HCT116 (cell line): ENCODE data around the gene DGCR8. TPM values are rescaled to one million over a fixed set of nuclear protein-coding genes. Genes with fewer than 3 reads are reported as not detected.

Source experiments
- ATAC-seq: fragments of 200-7000 bp; cut with Tn5 transposase; 2 replicates; pipeline ENCODE4 v1.9.1; 2020; ENCODE audit warnings: mild to moderate bottlenecking, moderate library complexity
- BruUV-seq: library from RNA; stranded (reverse); fragments of 400-500 nt; replicated peaks from 2 replicates; lab custom pipeline; 2021; lab: Mats Ljungman, UMichigan
- CTCF ChIA-PET: fragments of 300-600 bp; sonication (Branson Sonifier 250); formaldehyde crosslinking; loops from one replicate; lab custom pipeline; 2021; ENCODE audit warnings: antibody characterized with exemption; lab: Charles Lee
- POLR2A ChIA-PET: fragments of 300-600, 350-600 bp; sonication (Branson Sonifier 250); formaldehyde crosslinking; loops from one replicate; lab custom pipeline; 2021; ENCODE audit warnings: antibody characterized with exemption; lab: Charles Lee
- RAD21 ChIA-PET, 2 experiments: fragments of 300-600 bp; sonication (Branson Sonifier 250); formaldehyde crosslinking; loops; one replicate each; lab custom pipeline; 2023; ENCODE audit warnings: low total read pairs in 2 of 2; ENCODE audit not compliant: uncharacterized antibody in 2 of 2, unreplicated experiment in 2 of 2, low non-redundant PET in 1 of 2; lab: Charles Lee
- DNase-seq: peaks from one replicate; pipeline ENCODE4 v3.0.0-alpha.2; 2010; ENCODE audit warnings: low read depth, low spot score
- H2AFZ ChIP-seq: fragments of 200-600 bp; shearing (Covaris generic), sonication (generic); 2 replicates; pipeline ENCODE4 v1.6.1; 2017; ENCODE audit warnings: low read depth, mixed run types, mixed read lengths, antibody characterized with exemption, low read length; ENCODE audit not compliant: poor library complexity, severe bottlenecking
- H3K27ac ChIP-seq: 2 replicates; pipeline ENCODE4 v1.5.1; 2012; ENCODE audit warnings: low read depth, low read length
- H3K27me3 ChIP-seq: fragments of 200-600 bp; sonication (generic); 2 replicates; pipeline ENCODE4 v1.6.1; 2016; ENCODE audit warnings: mixed run types, low read length, mixed read lengths; ENCODE audit not compliant: insufficient read depth
- H3K36me3 ChIP-seq, 2 experiments: fragments of 200-500 bp in 1 of 2; fragments of 200-600 bp in 1 of 2; sonication (Bioruptor generic) in 1 of 2; sonication (generic) in 1 of 2; 2 replicates each; pipeline versions ENCODE4 v1.5.1 to v1.6.1; 2014 to 2016; ENCODE audit warnings: low read length in 2 of 2, inconsistent platforms in 1 of 2, mixed read lengths in 1 of 2, mixed run types in 1 of 2; ENCODE audit not compliant: insufficient read depth in 2 of 2, control insufficient read depth in 1 of 2
- H3K4me1 ChIP-seq, 2 experiments: fragments of 200-600 bp in 1 of 2; sonication (generic) in 1 of 2; 2 replicates each; pipeline versions ENCODE4 v1.5.1 to v1.6.1; 2012 to 2017; ENCODE audit warnings: low read length in 2 of 2, inconsistent platforms in 1 of 2, mild to moderate bottlenecking in 1 of 2, mixed read lengths in 1 of 2, mixed run types in 1 of 2, moderate library complexity in 1 of 2; ENCODE audit not compliant: insufficient read depth in 2 of 2, control insufficient read depth in 1 of 2
- H3K4me2 ChIP-seq: fragments of 200-600 bp; sonication (generic); 2 replicates; pipeline ENCODE4 v1.6.1; 2017; ENCODE audit warnings: mixed run types, low read length, mixed read lengths
- H3K4me3 ChIP-seq, 2 experiments: fragments of 200-600 bp in 1 of 2; sonication (generic) in 1 of 2; replicated peaks in 1 of 2; 2 replicates each; pipeline ENCODE4 v1.5.1; 2011 to 2016; ENCODE audit warnings: low read length in 2 of 2, control low read depth in 1 of 2, low read depth in 1 of 2, mild to moderate bottlenecking in 1 of 2, mixed read lengths in 1 of 2, mixed run types in 1 of 2
- H3K79me2 ChIP-seq: fragments of 200-600 bp; sonication (generic); 2 replicates; pipeline ENCODE4 v1.6.1; 2017; ENCODE audit warnings: mild to moderate bottlenecking, mixed run types, low read length, moderate library complexity, mixed read lengths; ENCODE audit not compliant: insufficient read depth
- H3K9ac ChIP-seq: fragments of 200-600 bp; sonication (generic); 2 replicates; pipeline ENCODE4 v1.6.1; 2016; ENCODE audit warnings: low read length, mixed read lengths
- H3K9me2 ChIP-seq: fragments of 200-600 bp; sonication (generic), shearing (Covaris generic); 2 replicates; pipeline ENCODE4 v1.6.1; 2017; ENCODE audit warnings: mixed run types, mild to moderate bottlenecking, moderate library complexity; ENCODE audit not compliant: insufficient read depth
- H3K9me3 ChIP-seq, 2 experiments: fragments of 200-500 bp in 1 of 2; fragments of 200-600 bp in 1 of 2; sonication (Bioruptor generic) in 1 of 2; sonication (generic) in 1 of 2; 2 replicates each; pipeline ENCODE4 v1.6.1; 2014 to 2017; ENCODE audit warnings: low read length in 2 of 2, mixed read lengths in 2 of 2, inconsistent platforms in 1 of 2, low read depth in 1 of 2, mild to moderate bottlenecking in 1 of 2, mixed run types in 1 of 2, moderate library complexity in 1 of 2; ENCODE audit not compliant: control insufficient read depth in 1 of 2, insufficient read depth in 1 of 2
- H4K20me1 ChIP-seq: fragments of 200-600 bp; sonication (generic), shearing (Covaris generic); 2 replicates; pipeline ENCODE4 v1.6.1; 2017; ENCODE audit warnings: mixed run types, mild to moderate bottlenecking, moderate library complexity; ENCODE audit not compliant: insufficient read depth
- CBX3 ChIP-seq: IDR thresholded peaks from 2 replicates; pipeline ENCODE4 v1.6.1; 2012; ENCODE audit warnings: low read depth
- CTCF ChIP-seq, 3 experiments: fragments of 200-600 bp in 1 of 3; sonication (generic) in 1 of 3; IDR thresholded peaks in 2 of 3; conservative IDR thresholded peaks in 1 of 3; 2 replicates each; pipeline ENCODE4 v1.5.1; 2012 to 2017; ENCODE audit warnings: low read depth in 2 of 3, low read length in 2 of 3, antibody characterized with exemption in 1 of 3, borderline replicate concordance in 1 of 3, control low read depth in 1 of 3, mild to moderate bottlenecking in 1 of 3, mixed read lengths in 1 of 3, mixed run types in 1 of 3, moderate library complexity in 1 of 3; ENCODE audit not compliant: insufficient read depth in 1 of 3
- EGR1 ChIP-seq: IDR thresholded peaks from 2 replicates; pipeline ENCODE4 v1.6.1; 2012; ENCODE audit warnings: low read depth
- ELF1 ChIP-seq: IDR thresholded peaks from 2 replicates; pipeline ENCODE4 v1.6.1; 2012; ENCODE audit warnings: low read depth, borderline replicate concordance
- JUND ChIP-seq: IDR thresholded peaks from 2 replicates; pipeline ENCODE4 v1.6.1; 2012
- POLR2AphosphoS5 ChIP-seq: IDR thresholded peaks from 2 replicates; pipeline ENCODE4 v1.6.1; 2011; ENCODE audit warnings: mild to moderate bottlenecking, low read depth, low read length, moderate library complexity
- SIN3A ChIP-seq: IDR thresholded peaks from 2 replicates; pipeline ENCODE4 v1.6.1; 2012; ENCODE audit warnings: low read depth
- TCF7L2 ChIP-seq: IDR thresholded peaks from 2 replicates; pipeline ENCODE4 v1.7.0; 2011; ENCODE audit warnings: borderline replicate concordance, inconsistent platforms; ENCODE audit not compliant: insufficient read depth, insufficient read length; ENCODE audit errors: extremely low read depth
- YY1 ChIP-seq: IDR thresholded peaks from 2 replicates; pipeline ENCODE4 v1.6.1; 2011; ENCODE audit warnings: low read length, low read depth, moderate library complexity, mild to moderate bottlenecking; ENCODE audit not compliant: insufficient replicate concordance; ENCODE audit errors: extremely low read depth
- ZBTB33 ChIP-seq: IDR thresholded peaks from 2 replicates; pipeline ENCODE4 v1.6.1; 2011; ENCODE audit warnings: mild to moderate bottlenecking, low read length, moderate library complexity; ENCODE audit not compliant: insufficient replicate concordance; ENCODE audit errors: extremely low read depth
- ZFX ChIP-seq: fragments of 450-650 bp; IDR thresholded peaks from 2 replicates; pipeline ENCODE4 v1.6.1; 2017
- ZNF274 ChIP-seq: fragments of 200-500 bp; sonication (Bioruptor generic); IDR thresholded peaks from 2 replicates; pipeline ENCODE4 v1.6.1; 2014; ENCODE audit warnings: mild to moderate bottlenecking, low read depth, low read length, inconsistent platforms
- intact Hi-C: fragments of 100-400 bp; cut with micrococcal nuclease; formaldehyde crosslinking; loops from 2 replicates; pipeline ENCODE4 v1.10.0; 2022
- total RNA-seq: library from RNA; stranded (reverse); gene quantifications from one replicate; pipeline ENCODE4 v1.2.1, GENCODE V29; 2021; ENCODE audit not compliant: unreplicated experiment
- TF ChIP-seq, protein P1 (sequence below): IDR thresholded peaks from 2 replicates; pipeline ENCODE4 v1.6.1; 2012; ENCODE audit warnings: low read depth

DGCR8 gene
- total RNA-seq, 1 experiment from 2014 or later, result 43.8 TPM

- TF ChIP-seq ZBTB33, result no peak
- TF ChIP-seq ZFX, result no peak
Measured at GRCh38 chr22:20091690-20092476, 11.8 kb downstream of the DGCR8 start (continued).

DNA sequence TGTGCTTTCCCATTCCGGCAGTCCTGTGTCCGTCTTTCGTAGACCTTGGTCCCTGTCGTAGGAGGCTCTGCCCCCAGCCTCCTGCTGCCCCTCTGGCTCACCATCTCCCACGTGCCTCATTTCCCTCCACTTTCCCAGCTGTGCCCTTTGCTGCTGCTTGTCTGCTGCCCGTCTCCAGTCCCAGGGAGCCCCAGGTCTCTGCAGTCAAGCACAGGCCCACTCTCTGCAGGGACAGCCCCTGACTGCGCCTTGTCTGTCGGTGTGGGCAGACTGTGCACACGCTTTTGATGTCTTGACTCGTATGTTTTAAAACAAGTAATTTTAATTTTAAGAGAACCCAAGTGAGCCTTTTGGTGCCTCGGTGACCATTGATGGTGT is 12.4 kb downstream of the DGCR8 start:
- peaks cover 81% of the 10 kb centered on the region for H3K79me2 ChIP-seq
- H3K4me2 ChIP-seq, result no peak overlapping the region
- H3K9me2 ChIP-seq, result no peaks in the 10 kb centered on the region
- no peak overlapping the region for H3K27ac ChIP-seq
- no peaks in the 10 kb centered on the region for H3K27me3 ChIP-seq
- H3K36me3 ChIP-seq, result peaks cover 88 to 94% of the 10 kb centered on the region in 2 experiments
- intact Hi-C loops, result no loop called here
- ATAC-seq, result no peak
- no peak overlapping the region for H3K9ac ChIP-seq
- no TSS peak for BruUV-seq
- no peak overlapping the region for H2AFZ ChIP-seq
- ChIA-PET RAD21 (no interaction called here), CTCF (no interaction called here), POLR2A (no interaction called here)
- no peaks in the 10 kb centered on the region for H4K20me1 ChIP-seq
- no peak overlapping the region for H3K4me3 ChIP-seq
- DNase-seq, result no peak
- H3K4me1 ChIP-seq, result no peaks in the 10 kb centered on the region
- H3K9me3 ChIP-seq, result no peaks in the 10 kb centered on the region
- TF ChIP-seq ZNF274, result no peak
- TF ChIP-seq JUND, result no peak
- TF ChIP-seq SIN3A, result no peak
- TF ChIP-seq TCF7L2, result no peak
- no peak for TF ChIP-seq ZBTB33
- TF ChIP-seq POLR2AphosphoS5, result no peak
- no peak for TF ChIP-seq YY1
- no peak for TF ChIP-seq EGR1
- TF ChIP-seq CTCF (IDR thresholded peaks at IDR 0.05 in 2 of 3, conservative IDR thresholded peaks at IDR 0.05 in 1 of 3; ENCODE audit: borderline replicate concordance in 1 of 3, insufficient read depth in 1 of 3, low read depth in 2 of 3, low read length in 2 of 3), result no peak
- no peak for TF ChIP-seq CBX3
- no peak for TF ChIP-seq ELF1
- no peak for TF ChIP-seq ZFX
- TF ChIP-seq, protein P1, sequence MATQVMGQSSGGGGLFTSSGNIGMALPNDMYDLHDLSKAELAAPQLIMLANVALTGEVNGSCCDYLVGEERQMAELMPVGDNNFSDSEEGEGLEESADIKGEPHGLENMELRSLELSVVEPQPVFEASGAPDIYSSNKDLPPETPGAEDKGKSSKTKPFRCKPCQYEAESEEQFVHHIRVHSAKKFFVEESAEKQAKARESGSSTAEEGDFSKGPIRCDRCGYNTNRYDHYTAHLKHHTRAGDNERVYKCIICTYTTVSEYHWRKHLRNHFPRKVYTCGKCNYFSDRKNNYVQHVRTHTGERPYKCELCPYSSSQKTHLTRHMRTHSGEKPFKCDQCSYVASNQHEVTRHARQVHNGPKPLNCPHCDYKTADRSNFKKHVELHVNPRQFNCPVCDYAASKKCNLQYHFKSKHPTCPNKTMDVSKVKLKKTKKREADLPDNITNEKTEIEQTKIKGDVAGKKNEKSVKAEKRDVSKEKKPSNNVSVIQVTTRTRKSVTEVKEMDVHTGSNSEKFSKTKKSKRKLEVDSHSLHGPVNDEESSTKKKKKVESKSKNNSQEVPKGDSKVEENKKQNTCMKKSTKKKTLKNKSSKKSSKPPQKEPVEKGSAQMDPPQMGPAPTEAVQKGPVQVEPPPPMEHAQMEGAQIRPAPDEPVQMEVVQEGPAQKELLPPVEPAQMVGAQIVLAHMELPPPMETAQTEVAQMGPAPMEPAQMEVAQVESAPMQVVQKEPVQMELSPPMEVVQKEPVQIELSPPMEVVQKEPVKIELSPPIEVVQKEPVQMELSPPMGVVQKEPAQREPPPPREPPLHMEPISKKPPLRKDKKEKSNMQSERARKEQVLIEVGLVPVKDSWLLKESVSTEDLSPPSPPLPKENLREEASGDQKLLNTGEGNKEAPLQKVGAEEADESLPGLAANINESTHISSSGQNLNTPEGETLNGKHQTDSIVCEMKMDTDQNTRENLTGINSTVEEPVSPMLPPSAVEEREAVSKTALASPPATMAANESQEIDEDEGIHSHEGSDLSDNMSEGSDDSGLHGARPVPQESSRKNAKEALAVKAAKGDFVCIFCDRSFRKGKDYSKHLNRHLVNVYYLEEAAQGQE, result no peak
